GM12878 (cell line): ENCODE data around the gene METTL4. TPM values are rescaled to one million over a fixed set of nuclear protein-coding genes. Genes with fewer than 3 reads are reported as not detected.
A peak's percentile ranks its signal among the peaks of the same experiment; 100 is the strongest.

Experiments used
- ATAC-seq: fragments of 200-7000 bp; cut with Tn5 transposase; 3 replicates; pipeline ENCODE4 v1.9.1; 2020; ENCODE audit warnings: mild to moderate bottlenecking, moderate library complexity
- BruUV-seq: library from RNA; stranded (reverse); fragments of 400-500 nt; replicated peaks from 2 replicates; lab custom pipeline; 2021; lab: Mats Ljungman, UMichigan
- CTCF ChIA-PET: fragments of 300-600 bp; sonication (Branson Sonifier 250); formaldehyde crosslinking; extraction: SDS; loops from one replicate; lab custom pipeline; 2021; ENCODE audit warnings: inconsistent platforms; lab: Yijun Ruan, JAX
- POLR2A ChIA-PET: fragments of 350-600 bp; formaldehyde crosslinking; extraction: SDS; loops from one replicate; lab custom pipeline; 2021; ENCODE audit warnings: inconsistent platforms; lab: Charles Lee
- RAD21 ChIA-PET: fragments of 300-600 bp; sonication (Branson Sonifier 250); formaldehyde crosslinking; loops from one replicate; lab custom pipeline; 2023; ENCODE audit warnings: antibody characterized with exemption; ENCODE audit not compliant: unreplicated experiment; lab: Charles Lee
- SMC1A ChIA-PET: fragments of 300-600 bp; sonication (Branson Sonifier 250); formaldehyde crosslinking; loops from one replicate; lab custom pipeline; 2023; ENCODE audit not compliant: unreplicated experiment, uncharacterized antibody; lab: Charles Lee
- DNase-seq: peaks from one replicate; pipeline ENCODE4 v3.0.0-alpha.2; 2011; ENCODE audit warnings: low read depth, low spot score
- FAIRE-seq: peaks from 3 replicates; lab custom pipeline; 2011; peaks lifted over from hg19 to GRCh38; lab: Jason Lieb, UNC
- H2AFZ ChIP-seq: 2 replicates; pipeline ENCODE4 v1.6.0; 2011; ENCODE audit warnings: low read depth, low read length, control low read depth; ENCODE audit not compliant: control insufficient read depth
- H3K27ac ChIP-seq: 2 replicates; pipeline ENCODE4 v1.5.1; 2011; ENCODE audit warnings: control low read depth; ENCODE audit not compliant: control insufficient read depth, insufficient read depth
- H3K27me3 ChIP-seq, 2 experiments: replicated peaks in 1 of 2; 2 replicates each; pipeline versions ENCODE4 v1.6.0 to v1.6.1; 2011; ENCODE audit warnings: low read length in 1 of 2; ENCODE audit not compliant: control insufficient read depth in 2 of 2, insufficient read depth in 2 of 2
- H3K36me3 ChIP-seq, 2 experiments: 2 replicates each; pipeline ENCODE4 v1.5.1; 2011; ENCODE audit warnings: low read length in 1 of 2; ENCODE audit not compliant: control insufficient read depth in 2 of 2, insufficient read depth in 2 of 2
- H3K4me1 ChIP-seq: 2 replicates; pipeline ENCODE4 v1.6.1; 2011; ENCODE audit warnings: mild to moderate bottlenecking, low read length, moderate library complexity, mixed read lengths; ENCODE audit not compliant: control insufficient read depth, insufficient read depth
- H3K4me2 ChIP-seq: 2 replicates; pipeline ENCODE4 v1.6.0; 2011; ENCODE audit warnings: control low read depth; ENCODE audit not compliant: control insufficient read depth, insufficient read depth
- H3K4me3 ChIP-seq: fragments of 200-600 bp; sonication (generic); 2 replicates; pipeline ENCODE4 v1.5.1; 2016
- H3K79me2 ChIP-seq: 2 replicates; pipeline ENCODE4 v1.6.0; 2011; ENCODE audit warnings: low read length; ENCODE audit not compliant: control insufficient read depth, insufficient read depth
- H3K9ac ChIP-seq: 2 replicates; pipeline ENCODE4 v1.8.0; 2011; ENCODE audit warnings: low read length, control low read depth, mixed read lengths; ENCODE audit not compliant: control insufficient read depth, insufficient read depth
- H3K9me3 ChIP-seq: replicated peaks from 3 replicates; pipeline ENCODE4 v1.5.1; 2011; ENCODE audit warnings: mild to moderate bottlenecking, low read length; ENCODE audit not compliant: control insufficient read depth, insufficient read depth
- H4K20me1 ChIP-seq: 2 replicates; pipeline ENCODE4 v1.6.0; 2011; ENCODE audit not compliant: control insufficient read depth, insufficient read depth
- ATF2 ChIP-seq: IDR thresholded peaks from 2 replicates; pipeline ENCODE4 v1.6.1; 2012; ENCODE audit warnings: low read length, inconsistent platforms
- CBFB ChIP-seq: IDR thresholded peaks from 2 replicates; pipeline ENCODE4 v1.6.1; 2016; ENCODE audit warnings: antibody characterized with exemption, low read depth
- LARP7 ChIP-seq: fragments of 450-650 bp; IDR thresholded peaks from 2 replicates; pipeline ENCODE4 v1.6.1; 2017; ENCODE audit warnings: mild to moderate bottlenecking
- NKRF ChIP-seq: fragments of 450-650 bp; conservative IDR thresholded peaks from 2 replicates; pipeline ENCODE4 v1.6.1; 2017; ENCODE audit warnings: mild to moderate bottlenecking, moderate library complexity
- PKNOX1 ChIP-seq: fragments of 450-650 bp; IDR thresholded peaks from 2 replicates; pipeline ENCODE4 v1.6.1; 2016; ENCODE audit warnings: mild to moderate bottlenecking
- SIN3A ChIP-seq: IDR thresholded peaks from 2 replicates; pipeline ENCODE4 v1.6.1; 2012; ENCODE audit warnings: low read depth, low read length, improper control_type of control experiment
- SUZ12 ChIP-seq: fragments of 200-600 bp; sonication (generic); IDR thresholded peaks from one replicate; pipeline ENCODE4 v1.6.1; 2018; ENCODE audit warnings: antibody characterized with exemption, mild to moderate bottlenecking; ENCODE audit not compliant: unreplicated experiment
- ZBTB11 ChIP-seq: fragments of 450-650 bp; formaldehyde crosslinking; IDR thresholded peaks from 2 replicates; pipeline ENCODE4 v1.5.0; 2022; ENCODE audit warnings: mild to moderate bottlenecking, missing genetic modification characterization
- ZSCAN29 ChIP-seq: fragments of 450-650 bp; IDR thresholded peaks from 2 replicates; pipeline ENCODE4 v1.6.1; 2017; ENCODE audit warnings: mild to moderate bottlenecking, moderate library complexity
- WGBS: methylation state at CpG from one replicate; pipeline ENCODE4 v1.1.6; 2016; ENCODE audit warnings: low lambda C conversion rate; ENCODE audit not compliant: insufficient replicate concordance, insufficient coverage; ENCODE audit errors: missing lambda C conversion rate; 5-methylcytosine and 5-hydroxymethylcytosine counted together
- in situ Hi-C: fragments of 300-500 bp; cut with MboI; formaldehyde crosslinking; loops from 9 replicates; pipeline ENCODE4 v1.14.3; 2018; ENCODE audit warnings: mixed read lengths
- intact Hi-C: fragments of 100-400 bp; cut with micrococcal nuclease; formaldehyde crosslinking; loops from one replicate; pipeline ENCODE4 v1.14.2; 2022; ENCODE audit not compliant: unreplicated experiment
- polyA plus RNA-seq, 11 experiments: library from polyadenylated mRNA; depleted of rRNA in 4 of 11; unstranded in 6 of 11; stranded (reverse) in 5 of 11; fragments of >200 nt; fragmentation: Nextera tagmentation in 4 of 11; fragmentation: Illumina TruSeq in 1 of 11; extraction: Ambion mirVana in 4 of 11; extraction: Trizol in 1 of 11; gene quantifications; 1 replicate in 1 of 11; 2 replicates in 10 of 11; pipeline versions ENCODE4 v1.2.1 to v1.2.3, GENCODE V29; 2011 to 2016; ENCODE audit warnings: inconsistent platforms in 2 of 11, missing spikeins in 2 of 11, low read depth in 1 of 11
- total RNA-seq, 4 experiments: library from RNA; depleted of rRNA in 3 of 4; stranded (reverse); fragments of >200 nt in 3 of 4; fragmentation: Illumina TruSeq in 1 of 4; extraction: Trizol in 1 of 4; gene quantifications; 2 replicates each; pipeline versions ENCODE4 v1.2.1 to v1.2.3, GENCODE V29; 2013 to 2021

Gene METTL4
- total and polyA plus RNA-seq, 10 of the 15 experiments (the other 5 are each of a cell fraction or from before 2014, with no cell fraction given): 4.9 to 15.2 (median 12.3) TPM

GRCh38 chr18:2569338-2570207 lies 1.7 kb downstream of the METTL4 start:
- Histone ChIP-seq H2AFZ (no peak overlapping the region), H3K27ac (no peak overlapping the region), H4K20me1 (no peaks in the 10 kb centered on the region), H3K9me3 (no peaks in the 10 kb centered on the region), H3K27me3 (no peaks in the 10 kb centered on the region), H3K4me2 (peak overlapping the region; percentile 64), H3K36me3 (peaks cover 0 to 4% of the 10 kb centered on the region in 2 experiments; a peak in 1 of 4 replicates), H3K9ac (peak overlapping the region; percentile 97), H3K4me3 (peak overlapping the region; percentile 82), H3K79me2 (peaks cover 55% of the 10 kb centered on the region), H3K4me1 (peaks cover 5% of the 10 kb centered on the region)
- BruUV-seq: no TSS peak
- SMC1A ChIA-PET: interaction anchor here (1.3 kb wide), 1 partner anchor 86 kb away, joined by 7 read pairs; the partner anchor contains the start of gene SMCHD1
- RAD21 ChIA-PET: interaction anchor here (0.8 to 2.5 kb wide), 2 partner anchors 36 to 68 kb away, joined by 5 to 11 read pairs; no protein-coding TSS in a partner anchor
- CTCF ChIA-PET: interaction anchor here (2.7 kb wide), 1 partner anchor 21 kb away, joined by 16 read pairs; no protein-coding TSS in a partner anchor
- FAIRE-seq (no peak), ATAC-seq (no peak), DNase-seq (no peak)
- WGBS: 84% methylated on average over 10 of the region's 10 CpGs
- no peak for TF ChIP-seq NKRF
- no peak for TF ChIP-seq ZBTB11
- no peak for TF ChIP-seq CBFB
- TF ChIP-seq ZSCAN29: no peak
- no peak for TF ChIP-seq ATF2
- TF ChIP-seq SIN3A: no peak
- TF ChIP-seq PKNOX1: no peak
- no peak for TF ChIP-seq SUZ12
- no peak for TF ChIP-seq LARP7
- intact Hi-C loops (loop anchor here (5.0 kb wide), 1 partner anchor 678 kb away; the partner anchor contains the start of gene MYL12A), in situ Hi-C loops (no loop called here)
- POLR2A ChIA-PET: interaction anchor here (0.8 to 1.4 kb wide), 2 partner anchors 67 to 95 kb away, joined by 4 read pairs; no protein-coding TSS in a partner anchor
